AG04449 (cell line): ENCODE data around the gene VIPR1.

ENCODE experiments used
- CTCF ChIA-PET: fragments of 350-600 bp; formaldehyde crosslinking; extraction: SDS; loops from one replicate; lab custom pipeline; 2021; ENCODE audit warnings: antibody characterized with exemption; lab: Yijun Ruan, JAX
- POLR2A ChIA-PET: fragments of 400-600, 350-600 bp; formaldehyde crosslinking; extraction: SDS; loops from one replicate; lab custom pipeline; 2020; ENCODE audit warnings: antibody characterized with exemption, inconsistent platforms; lab: Yijun Ruan, JAX
- DNase-seq: peaks from one replicate; pipeline ENCODE4 v3.0.0-alpha.2; 2010; ENCODE audit warnings: low read depth, low spot score
- H3K4me3 ChIP-seq: 2 replicates; pipeline ENCODE4 v1.5.1; 2011; ENCODE audit warnings: low read depth, mild to moderate bottlenecking, control low read depth, low read length
- TF ChIP-seq, protein P1 (sequence below): IDR thresholded peaks from one replicate; pipeline ENCODE4 v1.5.1; 2011; ENCODE audit warnings: mild to moderate bottlenecking, moderate library complexity, low read length, control low read depth, inconsistent platforms; ENCODE audit not compliant: insufficient read depth; ENCODE audit errors: missing control alignments

VIPR1 gene

DNA sequence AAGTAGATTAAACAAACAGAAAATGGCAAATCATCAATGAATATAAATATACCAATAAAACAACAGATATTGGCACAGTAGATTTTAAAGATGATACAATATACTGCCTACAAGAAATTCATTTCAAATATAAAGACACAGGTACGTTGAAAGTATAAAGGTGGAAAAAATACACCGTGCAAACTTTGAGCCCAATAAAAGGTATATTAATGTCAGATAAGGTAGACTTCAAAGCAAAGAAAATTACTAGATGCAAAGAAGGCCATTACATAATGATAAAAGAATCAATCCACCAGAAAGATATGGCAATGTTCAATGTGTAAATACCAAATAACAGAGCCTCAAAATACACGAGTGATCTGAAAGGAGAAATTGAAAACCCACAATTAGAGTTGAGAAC lies 34.3 kb upstream of the VIPR1 start:
- TF ChIP-seq, protein P1, sequence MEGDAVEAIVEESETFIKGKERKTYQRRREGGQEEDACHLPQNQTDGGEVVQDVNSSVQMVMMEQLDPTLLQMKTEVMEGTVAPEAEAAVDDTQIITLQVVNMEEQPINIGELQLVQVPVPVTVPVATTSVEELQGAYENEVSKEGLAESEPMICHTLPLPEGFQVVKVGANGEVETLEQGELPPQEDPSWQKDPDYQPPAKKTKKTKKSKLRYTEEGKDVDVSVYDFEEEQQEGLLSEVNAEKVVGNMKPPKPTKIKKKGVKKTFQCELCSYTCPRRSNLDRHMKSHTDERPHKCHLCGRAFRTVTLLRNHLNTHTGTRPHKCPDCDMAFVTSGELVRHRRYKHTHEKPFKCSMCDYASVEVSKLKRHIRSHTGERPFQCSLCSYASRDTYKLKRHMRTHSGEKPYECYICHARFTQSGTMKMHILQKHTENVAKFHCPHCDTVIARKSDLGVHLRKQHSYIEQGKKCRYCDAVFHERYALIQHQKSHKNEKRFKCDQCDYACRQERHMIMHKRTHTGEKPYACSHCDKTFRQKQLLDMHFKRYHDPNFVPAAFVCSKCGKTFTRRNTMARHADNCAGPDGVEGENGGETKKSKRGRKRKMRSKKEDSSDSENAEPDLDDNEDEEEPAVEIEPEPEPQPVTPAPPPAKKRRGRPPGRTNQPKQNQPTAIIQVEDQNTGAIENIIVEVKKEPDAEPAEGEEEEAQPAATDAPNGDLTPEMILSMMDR = no peak
- DNase-seq = no peak
- H3K4me3 ChIP-seq = no peak overlapping the region
- ChIA-PET POLR2A (no interaction called here), CTCF (no interaction called here)

DNA sequence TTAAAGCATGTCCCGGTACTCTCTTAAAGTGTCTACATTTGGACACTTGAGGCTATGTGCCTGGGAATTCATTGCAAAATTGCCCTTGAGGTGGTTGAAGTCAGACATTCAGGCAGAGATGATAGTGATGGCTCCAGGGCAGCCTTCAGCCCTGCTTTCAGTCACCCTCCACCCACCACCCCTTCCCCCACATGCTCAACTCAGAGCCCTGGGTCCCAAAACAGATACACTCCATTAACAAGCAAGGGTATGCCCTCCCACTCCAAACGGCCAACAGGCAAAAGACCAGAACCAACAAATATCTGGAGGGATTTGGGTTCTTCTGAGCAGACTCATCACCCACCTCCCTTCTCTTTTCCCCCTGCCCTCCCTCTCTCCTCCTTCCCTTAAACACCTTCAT lies 29.9 kb upstream of the VIPR1 start:
- TF ChIP-seq, protein P1 = no peak
- CTCF ChIA-PET = interaction anchor here (1.1 kb wide), 1 partner anchor 23 kb away, joined by 3 read pairs; no protein-coding TSS in a partner anchor
- no peak overlapping the region for H3K4me3 ChIP-seq
- POLR2A ChIA-PET = no interaction called here
- DNase-seq = no peak

DNA sequence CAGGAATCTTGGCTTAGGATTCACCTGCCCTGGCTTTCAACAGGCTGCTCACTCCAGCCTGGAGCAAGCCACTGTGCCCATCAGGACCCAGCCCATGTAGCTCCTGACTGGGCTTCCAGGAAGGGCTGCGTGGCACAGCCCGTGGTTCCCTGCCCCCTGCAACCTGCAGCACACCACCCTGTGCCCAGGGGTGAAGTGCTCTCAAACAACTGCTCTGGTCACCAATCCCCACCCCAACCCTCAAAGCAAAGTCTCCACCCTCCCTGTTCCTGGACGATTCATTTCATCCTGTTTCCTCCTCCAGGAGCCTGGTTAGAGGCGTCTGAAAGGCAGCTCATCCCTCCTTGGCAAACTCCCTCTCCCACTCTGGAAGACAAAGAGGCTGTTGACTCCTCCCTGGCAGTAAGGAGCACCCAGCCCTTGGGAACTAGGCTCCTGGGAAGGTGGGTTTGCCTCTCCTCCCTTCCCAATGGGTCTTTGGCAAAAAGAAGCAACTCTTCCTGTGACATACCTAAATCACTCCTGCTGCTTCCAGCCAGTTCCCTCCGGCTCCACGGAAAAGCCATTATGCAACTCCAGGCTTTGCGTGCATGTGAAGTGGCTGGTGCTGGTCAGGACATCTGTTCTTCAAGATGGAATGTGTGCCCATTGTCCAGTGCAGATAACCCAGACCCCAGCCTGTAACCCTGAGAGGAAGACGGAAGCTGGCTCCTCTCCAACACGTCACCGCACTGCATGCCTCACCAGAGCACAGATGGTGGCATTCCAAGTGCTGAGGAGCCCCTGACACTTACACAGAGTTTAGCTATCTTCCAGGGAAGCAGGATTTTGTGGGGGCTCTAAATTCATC lies 29.1 kb upstream of the VIPR1 start:
- POLR2A ChIA-PET = no interaction called here
- CTCF ChIA-PET = interaction anchor here (1.0 to 1.2 kb wide), 2 partner anchors 226 to 244 kb away, joined by 3 to 4 read pairs; no protein-coding TSS in a partner anchor
- DNase-seq = no peak
- no peak overlapping the region for H3K4me3 ChIP-seq
- TF ChIP-seq, protein P1 = no peak

DNA sequence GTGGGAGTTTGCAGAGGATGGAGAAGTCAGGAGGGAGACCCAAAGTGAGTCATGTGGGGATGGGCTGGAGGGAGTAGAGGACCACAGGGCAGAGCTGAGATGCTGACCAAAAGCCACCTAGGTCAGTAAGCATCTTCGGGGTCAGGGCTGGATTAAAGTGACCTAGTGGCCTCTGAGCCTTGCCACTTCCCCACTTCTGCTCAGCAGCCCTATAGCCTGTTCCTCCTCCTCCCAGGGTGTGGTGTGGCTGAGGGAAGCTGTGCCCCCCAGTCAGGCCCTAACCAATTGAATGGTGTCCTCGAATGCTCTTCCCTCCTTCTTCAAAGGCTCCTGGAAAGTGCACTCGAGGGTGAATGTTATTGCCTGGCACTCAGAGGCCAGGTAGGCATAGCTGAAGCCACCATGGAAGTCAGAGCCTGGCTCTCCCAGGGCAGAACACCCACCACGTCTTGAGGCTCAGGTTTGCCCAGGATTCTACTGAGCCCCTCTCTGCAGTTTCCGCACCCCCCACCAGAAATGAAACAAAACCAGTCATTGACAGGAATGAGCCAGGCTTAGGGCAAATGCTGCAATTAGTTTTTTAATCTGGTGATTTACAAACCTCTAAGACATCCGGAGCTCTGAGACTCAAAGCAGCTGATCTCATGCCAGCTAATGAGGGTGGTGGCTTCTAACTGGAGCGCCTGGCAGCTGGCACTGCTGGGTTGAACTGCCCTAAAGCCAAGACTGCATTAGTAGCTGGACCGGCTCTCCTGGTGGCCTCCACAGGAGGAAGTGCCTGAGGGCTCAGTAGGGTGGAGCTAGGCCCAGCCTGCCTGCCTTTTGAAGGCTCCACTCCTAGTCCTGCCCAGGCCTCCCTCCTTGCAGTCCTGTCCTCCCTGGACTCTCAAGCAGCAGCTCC lies 26.0 kb upstream of the VIPR1 start:
- TF ChIP-seq, protein P1 = no peak
- no peak overlapping the region for H3K4me3 ChIP-seq
- ChIA-PET POLR2A (no interaction called here), CTCF (no interaction called here)
- DNase-seq = no peak

DNA sequence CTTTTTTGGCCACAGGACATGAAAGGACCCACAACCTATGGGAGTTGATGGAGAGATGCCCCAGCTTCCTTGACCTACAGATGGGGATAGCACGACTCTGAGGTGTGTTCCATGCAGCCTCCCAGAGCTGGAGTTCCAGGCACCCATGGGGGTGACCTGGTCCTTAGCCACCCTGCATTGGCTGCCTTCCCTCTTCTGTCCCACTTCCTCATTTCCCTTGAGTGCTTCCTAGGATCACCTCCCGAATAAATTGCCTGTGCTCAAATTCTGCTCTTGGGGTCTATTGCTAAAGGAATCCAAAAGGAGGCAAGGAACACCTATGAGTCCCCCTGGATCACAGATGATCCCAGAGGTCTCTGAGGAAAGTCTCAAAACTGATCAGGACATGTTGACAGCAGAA lies 24.7 kb upstream of the VIPR1 start:
- DNase-seq = no peak
- TF ChIP-seq, protein P1 = no peak
- ChIA-PET CTCF (no interaction called here), POLR2A (no interaction called here)
- H3K4me3 ChIP-seq = no peak overlapping the region

DNA sequence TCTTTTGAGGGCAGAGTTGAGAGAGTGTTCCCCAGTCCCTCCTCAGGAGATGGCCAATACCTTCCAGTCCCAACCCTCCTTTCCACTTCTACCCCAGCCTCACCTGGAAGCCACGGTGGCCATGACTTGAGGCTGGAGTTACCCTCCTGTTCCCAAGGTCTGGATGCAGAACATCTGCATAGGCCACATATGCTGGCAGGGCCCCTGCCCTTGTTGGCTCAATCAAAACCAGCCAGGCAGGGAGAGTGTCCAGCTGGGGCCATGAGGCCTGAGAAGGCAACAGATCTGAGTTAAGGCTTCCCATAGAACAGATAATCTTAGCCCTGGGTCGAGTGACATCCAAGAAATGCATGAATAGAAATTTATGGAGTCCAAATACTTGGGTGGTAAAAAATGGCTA lies 23.6 kb upstream of the VIPR1 start:
- POLR2A ChIA-PET = no interaction called here
- CTCF ChIA-PET = interaction anchor here (0.6 kb wide), 1 partner anchor 25 kb away, joined by 3 read pairs; no protein-coding TSS in a partner anchor

More for the DNA sequence above, 23.6 kb upstream of the VIPR1 start:
- H3K4me3 ChIP-seq = no peak overlapping the region
- TF ChIP-seq, protein P1 = no peak
- no peak for DNase-seq
